Vagina (tissue), 2 donors: ENCODE data around the gene FAR2. TPM values are rescaled to one million over a fixed set of nuclear protein-coding genes. Genes with fewer than 3 reads are reported as not detected.

Source experiments
- DNase-seq, 2 donors: peaks; one replicate each; pipeline ENCODE4 v3.0.0-alpha.2; 2017; ENCODE audit errors: extremely low spot score in 2 of 2
- H3K27ac ChIP-seq: fragments of 200-600 bp; sonication (generic); one replicate; pipeline ENCODE4 v1.5.1; 2019
- H3K27me3 ChIP-seq: fragments of 200-600 bp; sonication (generic); one replicate; pipeline ENCODE4 v1.5.1; 2019
- H3K36me3 ChIP-seq, 2 donors: fragments of 200-600 bp; sonication (generic); one replicate each; pipeline ENCODE4 v1.5.1; 2017 to 2019
- H3K4me1 ChIP-seq: fragments of 200-600 bp; sonication (generic); one replicate; pipeline ENCODE4 v1.5.1; 2019
- H3K4me3 ChIP-seq, 2 donors: fragments of 200-600 bp; sonication (generic); 1 replicate in 1 of 2; 2 replicates in 1 of 2; pipeline ENCODE4 v1.5.1; 2016 to 2019
- H3K9me3 ChIP-seq: fragments of 200-600 bp; sonication (generic); one replicate; pipeline ENCODE4 v1.5.1; 2019
- POLR2A ChIP-seq, 2 donors: fragments of 450-650 bp; IDR thresholded peaks; one replicate each; pipeline ENCODE4 v1.6.1; 2017; ENCODE audit warnings: antibody characterized with exemption in 2 of 2, mild to moderate bottlenecking in 2 of 2, moderate library complexity in 2 of 2
- POLR2AphosphoS5 ChIP-seq, 2 donors: sonication (generic); formaldehyde crosslinking; IDR thresholded peaks; one replicate each; pipeline ENCODE4 v1.9.0; 2017; ENCODE audit warnings: antibody characterized with exemption in 2 of 2, mild to moderate bottlenecking in 2 of 2, low read depth in 1 of 2; ENCODE audit not compliant: insufficient read depth in 1 of 2
- intact Hi-C: fragments of 100-400 bp; cut with DNase I; formaldehyde crosslinking; loops from one replicate; pipeline ENCODE4 v1.15.1; 2023
- total RNA-seq: library from RNA; depleted of rRNA; stranded (reverse); fragments of >200 nt; gene quantifications from one replicate; pipeline ENCODE4 v1.2.3, GENCODE V29; 2016
- TF ChIP-seq, protein P1 (sequence below), 3 experiments: fragments of 450-650 bp in 2 of 3; fragments of 200-600 bp in 1 of 3; sonication (generic) in 1 of 3; IDR thresholded peaks; one replicate each; pipeline ENCODE4 v1.5.1; 2017 to 2019; ENCODE audit warnings: antibody characterized with exemption in 3 of 3, mild to moderate bottlenecking in 2 of 3, moderate library complexity in 2 of 3

Gene FAR2
- total RNA-seq, 1 donor from 2014 or later = 16.2 TPM

DNA sequence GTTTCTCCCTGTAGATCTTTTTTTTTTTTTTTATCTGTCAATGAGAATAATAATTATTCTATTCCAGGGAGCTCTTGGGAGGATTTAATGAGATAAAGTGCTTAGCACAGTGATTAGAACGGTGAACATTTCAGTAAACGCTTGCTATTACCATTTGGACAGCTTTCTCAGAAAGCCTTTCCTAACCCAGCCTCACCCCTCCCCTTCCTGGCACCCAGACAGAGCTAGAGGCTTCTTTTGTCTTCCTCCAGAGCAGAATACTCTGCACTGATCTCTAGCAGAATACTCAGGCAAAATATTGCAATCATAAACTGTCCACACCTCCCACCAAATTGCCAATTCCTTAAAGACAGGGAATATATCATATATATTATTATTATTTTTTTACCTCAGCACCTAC lies 165.3 kb downstream of the FAR2 start:
- H3K27ac ChIP-seq = no peak overlapping the region
- TF ChIP-seq POLR2AphosphoS5 (IDR thresholded peaks at IDR 0.05; ENCODE audit: insufficient read depth in 1 of 2, low read depth in 1 of 2) (no peak), POLR2A (IDR thresholded peaks at IDR 0.05) (no peak)
- TF ChIP-seq, protein P1, sequence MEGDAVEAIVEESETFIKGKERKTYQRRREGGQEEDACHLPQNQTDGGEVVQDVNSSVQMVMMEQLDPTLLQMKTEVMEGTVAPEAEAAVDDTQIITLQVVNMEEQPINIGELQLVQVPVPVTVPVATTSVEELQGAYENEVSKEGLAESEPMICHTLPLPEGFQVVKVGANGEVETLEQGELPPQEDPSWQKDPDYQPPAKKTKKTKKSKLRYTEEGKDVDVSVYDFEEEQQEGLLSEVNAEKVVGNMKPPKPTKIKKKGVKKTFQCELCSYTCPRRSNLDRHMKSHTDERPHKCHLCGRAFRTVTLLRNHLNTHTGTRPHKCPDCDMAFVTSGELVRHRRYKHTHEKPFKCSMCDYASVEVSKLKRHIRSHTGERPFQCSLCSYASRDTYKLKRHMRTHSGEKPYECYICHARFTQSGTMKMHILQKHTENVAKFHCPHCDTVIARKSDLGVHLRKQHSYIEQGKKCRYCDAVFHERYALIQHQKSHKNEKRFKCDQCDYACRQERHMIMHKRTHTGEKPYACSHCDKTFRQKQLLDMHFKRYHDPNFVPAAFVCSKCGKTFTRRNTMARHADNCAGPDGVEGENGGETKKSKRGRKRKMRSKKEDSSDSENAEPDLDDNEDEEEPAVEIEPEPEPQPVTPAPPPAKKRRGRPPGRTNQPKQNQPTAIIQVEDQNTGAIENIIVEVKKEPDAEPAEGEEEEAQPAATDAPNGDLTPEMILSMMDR (IDR thresholded peaks at IDR 0.05) = no peak
- no peaks in the 10 kb centered on the region for H3K9me3 ChIP-seq
- H3K4me3 ChIP-seq = no peak overlapping the region
- H3K36me3 ChIP-seq = no peaks in the 10 kb centered on the region
- intact Hi-C loops = loop anchor here (10.0 kb wide), 1 partner anchor 240 kb away; no protein-coding TSS in a partner anchor
- H3K4me1 ChIP-seq = peaks cover 7% of the 10 kb centered on the region
- no peaks in the 10 kb centered on the region for H3K27me3 ChIP-seq
- no peak for DNase-seq

DNA sequence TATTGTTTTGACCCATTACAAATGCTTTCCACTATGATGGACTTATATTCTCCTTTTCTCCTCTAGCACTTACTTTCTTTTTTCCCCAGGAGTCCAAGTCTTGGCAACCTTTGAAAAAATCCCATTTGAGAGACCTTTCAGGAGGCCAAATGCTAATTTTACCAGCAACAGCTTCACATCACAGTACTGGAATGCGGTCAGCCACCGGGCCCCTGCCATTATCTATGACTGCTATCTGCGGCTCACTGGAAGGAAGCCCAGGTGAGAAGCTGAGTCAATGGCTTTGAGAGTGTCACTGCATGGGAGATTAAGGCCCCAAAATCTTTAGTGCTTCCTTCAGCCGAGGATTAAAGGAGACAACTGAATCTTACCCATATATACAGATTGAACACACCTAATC lies 167.7 kb downstream of the FAR2 start:
- no peaks in the 10 kb centered on the region for H3K36me3 ChIP-seq
- H3K4me3 ChIP-seq = no peak overlapping the region
- H3K27me3 ChIP-seq = no peaks in the 10 kb centered on the region
- TF ChIP-seq, protein P1 (IDR thresholded peaks at IDR 0.05) = no peak
- TF ChIP-seq POLR2A (IDR thresholded peaks at IDR 0.05) (no peak), POLR2AphosphoS5 (IDR thresholded peaks at IDR 0.05; ENCODE audit: insufficient read depth in 1 of 2, low read depth in 1 of 2) (no peak)
- H3K9me3 ChIP-seq = no peaks in the 10 kb centered on the region
- H3K4me1 ChIP-seq = peaks cover 7% of the 10 kb centered on the region
- no peak for DNase-seq
- H3K27ac ChIP-seq = no peak overlapping the region
- intact Hi-C loops = loop anchor here (10.0 kb wide), 1 partner anchor 242 kb away; no protein-coding TSS in a partner anchor

DNA sequence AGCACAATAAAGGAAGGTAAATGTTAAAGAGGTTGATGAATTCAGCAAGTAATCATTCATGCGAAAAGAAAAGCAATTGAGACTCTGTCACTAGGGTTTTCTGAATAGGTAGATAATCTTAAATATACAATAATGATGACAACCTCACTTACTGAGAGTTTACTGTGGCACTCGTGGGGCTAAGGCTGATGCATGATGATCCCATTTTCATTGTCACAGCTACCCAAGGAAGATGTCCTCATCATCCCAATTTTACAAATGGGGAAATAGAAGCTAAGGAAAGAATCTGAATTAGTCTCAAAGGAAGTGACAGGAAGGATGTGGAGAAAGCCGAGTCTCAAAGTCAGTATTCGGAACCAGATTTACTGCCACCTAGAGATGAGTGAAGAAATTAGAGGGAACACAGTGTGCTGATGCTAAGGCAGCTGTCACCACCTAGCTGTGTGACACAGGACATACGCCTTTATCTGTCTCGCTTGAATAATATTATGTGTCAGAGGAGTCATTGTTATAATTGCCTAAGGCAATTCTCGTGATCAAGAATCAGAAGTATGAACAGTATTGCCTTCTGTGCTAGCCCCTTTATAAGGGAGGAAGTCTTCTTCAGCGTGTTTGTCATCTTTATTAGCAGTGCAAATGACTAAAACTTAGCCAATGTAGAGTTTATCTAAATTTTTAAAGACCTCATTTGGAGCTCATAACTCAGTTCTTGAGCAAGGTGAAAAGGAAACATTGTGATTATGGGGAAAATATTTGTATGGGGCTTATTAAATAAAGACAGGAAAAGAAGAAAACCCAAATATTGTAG lies 168.7 kb downstream of the FAR2 start:
- no peak for DNase-seq
- Histone ChIP-seq H3K4me3 (no peak overlapping the region), H3K27ac (no peak overlapping the region), H3K9me3 (no peaks in the 10 kb centered on the region), H3K36me3 (peaks cover 0 to 1% of the 10 kb centered on the region in 2 donors), H3K4me1 (peaks cover 7% of the 10 kb centered on the region), H3K27me3 (no peaks in the 10 kb centered on the region)
- TF ChIP-seq, protein P1 (IDR thresholded peaks at IDR 0.05) = peak; percentile 48 to 79 (median 59)
- TF ChIP-seq POLR2AphosphoS5 (IDR thresholded peaks at IDR 0.05; ENCODE audit: insufficient read depth in 1 of 2, low read depth in 1 of 2) (no peak), POLR2A (IDR thresholded peaks at IDR 0.05) (no peak)
- intact Hi-C loops = loop anchor here (10.0 kb wide), 1 partner anchor 243 kb away; no protein-coding TSS in a partner anchor

DNA sequence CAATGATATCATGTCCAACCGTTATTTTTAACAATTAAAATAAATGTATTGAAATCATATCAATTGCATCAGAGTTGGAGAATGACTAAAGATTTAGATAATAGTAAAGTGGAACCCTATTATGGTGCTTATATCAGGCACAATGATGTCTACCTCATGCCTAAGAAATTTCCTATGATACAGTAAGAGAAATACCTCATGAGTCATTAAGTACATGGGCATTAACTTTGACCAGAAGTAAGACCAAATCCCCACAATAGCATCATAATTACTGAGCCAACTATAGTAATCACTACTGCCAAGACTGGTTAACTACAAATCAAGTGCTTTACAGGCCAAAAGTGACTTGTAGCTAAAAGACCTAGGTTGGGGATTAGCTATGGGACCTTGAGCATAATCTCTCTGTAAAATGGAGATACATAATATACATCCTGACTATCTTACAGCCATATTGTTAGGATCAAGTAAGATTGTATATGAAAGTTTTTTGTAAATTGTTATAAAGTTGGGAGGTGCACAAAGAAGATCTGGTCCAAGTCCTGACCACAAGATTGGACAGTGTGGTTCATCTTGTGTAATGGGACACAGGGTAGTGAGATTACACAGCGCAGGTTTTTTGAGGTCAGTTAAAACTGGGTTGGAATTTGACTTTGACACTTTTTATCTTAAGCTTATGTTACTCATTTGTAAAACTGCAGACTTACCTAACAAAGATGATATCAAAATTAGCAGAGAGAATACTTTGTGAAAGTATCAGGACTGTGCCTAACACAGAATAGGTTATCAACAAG lies 171.4 kb downstream of the FAR2 start:
- H3K4me1 ChIP-seq = peaks cover 7% of the 10 kb centered on the region
- no peaks in the 10 kb centered on the region for H3K27me3 ChIP-seq
- H3K27ac ChIP-seq = no peak overlapping the region
- no peak overlapping the region for H3K4me3 ChIP-seq
- peaks cover 0 to 8% of the 10 kb centered on the region in 2 donors for H3K36me3 ChIP-seq
- H3K9me3 ChIP-seq = no peaks in the 10 kb centered on the region
- no peak for DNase-seq
- intact Hi-C loops = no loop called here
- TF ChIP-seq POLR2A (IDR thresholded peaks at IDR 0.05) (no peak), POLR2AphosphoS5 (IDR thresholded peaks at IDR 0.05; ENCODE audit: insufficient read depth in 1 of 2, low read depth in 1 of 2) (no peak)
- TF ChIP-seq, protein P1 (IDR thresholded peaks at IDR 0.05) = no peak
